T-helper 17 cell (primary cell): Measurements from ENCODE around the gene FUT8. TPM values are rescaled to one million over a fixed set of nuclear protein-coding genes. Genes with fewer than 3 reads are reported as not detected.

Source experiments
- ATAC-seq: fragments of 150-1000 bp; cut with Tn5 transposase; 2 replicates; pipeline ENCODE4 v1.10.0; 2021; ENCODE audit warnings: mild to moderate bottlenecking, moderate library complexity
- DNase-seq, 3 donors: peaks; one replicate each; pipeline versions ENCODE4 v3.0.0 to v3.0.0-alpha.2; 2020 to 2021
- H3K9me3 ChIP-seq: one replicate; pipeline ENCODE4 v1.7.0; 2013; ENCODE audit warnings: low read length, mild to moderate bottlenecking; ENCODE audit not compliant: control insufficient read depth, poor library complexity, severe bottlenecking
- H3K27ac Mint-ChIP-seq: one replicate; pipeline ENCODE4 v1.8.0; 2022; ENCODE audit warnings: mild to moderate bottlenecking, moderate library complexity, mixed read lengths
- H3K27me3 Mint-ChIP-seq: one replicate; pipeline ENCODE4 v1.8.0; 2022; ENCODE audit warnings: mixed read lengths
- H3K36me3 Mint-ChIP-seq: one replicate; pipeline ENCODE4 v1.8.0; 2022; ENCODE audit warnings: low read depth, mixed read lengths
- H3K4me1 Mint-ChIP-seq: one replicate; pipeline ENCODE4 v1.8.0; 2022; ENCODE audit warnings: mild to moderate bottlenecking, mixed read lengths
- H3K4me3 Mint-ChIP-seq: one replicate; pipeline ENCODE4 v1.8.0; 2022; ENCODE audit warnings: mild to moderate bottlenecking, moderate library complexity, mixed read lengths
- total RNA-seq, 4 donors: library from RNA in 2 of 4; stranded (reverse) in 2 of 4; gene quantifications; one replicate each; pipeline ENCODE4 v1.2.3 and lab custom pipeline; 2022 to 2026

Gene FUT8
- total RNA-seq, 2 donors from 2014 or later: 45.5 to 51.3 TPM

DNA sequence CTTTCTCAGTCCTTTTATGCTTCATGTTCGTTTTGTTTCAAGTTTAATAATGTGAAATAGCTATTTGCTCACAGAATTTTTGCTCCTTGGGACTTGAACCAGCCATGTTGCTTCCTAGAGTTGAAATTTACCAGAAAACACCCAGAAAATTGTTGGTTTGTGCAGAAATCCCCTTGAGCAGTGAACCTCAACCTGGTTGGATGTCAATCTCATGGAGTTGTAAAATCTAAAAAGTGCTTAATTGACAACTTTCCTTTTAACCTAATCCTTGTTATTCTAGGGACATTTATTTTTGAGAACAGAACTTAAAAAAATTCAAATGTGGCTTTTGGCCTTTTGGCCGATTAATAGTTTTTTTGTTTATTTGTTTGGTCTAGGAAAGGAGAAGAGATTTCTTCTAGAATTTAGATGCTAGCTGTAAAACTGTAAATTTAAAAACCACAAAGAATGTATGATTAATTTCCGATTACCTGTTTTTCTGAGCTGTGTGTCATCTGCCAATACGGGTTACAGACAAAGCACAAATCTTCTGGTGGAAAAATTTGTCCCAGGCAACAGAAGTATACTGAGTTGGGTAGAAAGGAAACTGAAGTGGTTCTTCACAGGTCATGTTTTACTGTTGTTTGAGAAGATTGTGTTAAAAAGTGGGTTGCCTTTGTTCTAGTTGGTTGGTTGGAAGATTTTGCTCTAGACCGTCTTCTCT lies 154.4 kb downstream of the FUT8 start:
- DNase-seq (no peak), ATAC-seq (peak; percentile 60)
- Mint-ChIP-seq H3K27ac (peak overlapping the region; percentile 61), H3K4me1 (peaks cover 20% of the 10 kb centered on the region), H3K36me3 (peaks cover 5% of the 10 kb centered on the region), H3K4me3 (no peak overlapping the region), H3K27me3 (no peaks in the 10 kb centered on the region)
- H3K9me3 ChIP-seq: no peaks in the 10 kb centered on the region

DNA sequence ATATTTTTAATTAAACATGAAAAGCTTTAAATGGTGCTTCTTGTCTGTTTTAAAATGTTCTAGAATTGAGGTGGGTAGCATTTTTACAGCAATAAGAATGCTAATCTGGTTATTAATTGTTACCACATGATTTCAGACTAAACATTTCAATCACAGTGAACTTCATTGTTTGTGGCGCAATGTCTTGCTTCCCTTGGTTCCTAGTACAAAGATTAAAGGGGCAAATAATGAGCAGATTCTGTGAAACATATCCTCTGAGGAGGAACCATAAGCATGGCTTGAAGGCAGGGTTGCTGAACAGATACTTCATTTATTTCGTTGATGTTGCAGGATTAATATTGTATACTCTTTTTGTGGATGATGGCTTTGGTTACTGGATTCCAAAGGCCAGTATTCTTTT lies 162.1 kb downstream of the FUT8 start:
- DNase-seq (no peak), ATAC-seq (no peak)
- Mint-ChIP-seq H3K27ac (no peak overlapping the region), H3K36me3 (no peaks in the 10 kb centered on the region), H3K4me1 (peaks cover 18% of the 10 kb centered on the region), H3K27me3 (no peaks in the 10 kb centered on the region), H3K4me3 (no peak overlapping the region)
- H3K9me3 ChIP-seq: no peaks in the 10 kb centered on the region

DNA sequence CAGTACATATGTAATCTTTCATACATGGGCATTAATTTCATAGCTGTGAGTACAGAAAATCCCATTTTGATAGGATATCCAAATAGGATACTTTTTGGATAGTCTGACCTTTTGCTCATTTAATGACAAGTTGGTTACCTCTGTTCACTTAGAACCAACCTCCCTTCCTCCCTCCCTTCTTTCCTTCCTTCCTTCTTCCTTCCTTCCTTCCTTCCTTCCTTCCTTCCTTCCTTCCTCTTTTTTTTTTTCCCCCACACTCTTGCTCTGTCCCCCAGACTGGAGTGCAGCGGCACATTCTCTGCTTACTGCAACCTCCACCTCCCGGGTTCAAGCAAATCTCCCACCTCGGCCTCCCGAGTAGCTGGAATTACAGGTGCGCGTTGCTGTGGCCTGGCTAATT lies 162.9 kb downstream of the FUT8 start:
- DNase-seq (no peak), ATAC-seq (no peak)
- H3K9me3 ChIP-seq: no peaks in the 10 kb centered on the region
- Mint-ChIP-seq H3K36me3 (no peaks in the 10 kb centered on the region), H3K4me1 (peaks cover 17% of the 10 kb centered on the region), H3K4me3 (no peak overlapping the region), H3K27ac (no peak overlapping the region), H3K27me3 (no peaks in the 10 kb centered on the region)

- no peak overlapping the region for H3K4me3 Mint-ChIP-seq
- ATAC-seq (no peak), DNase-seq (no peak)
- H3K27ac Mint-ChIP-seq: no peak overlapping the region
- H3K4me1 Mint-ChIP-seq: peaks cover 4% of the 10 kb centered on the region
- no peaks in the 10 kb centered on the region for H3K36me3 Mint-ChIP-seq
- no peaks in the 10 kb centered on the region for H3K27me3 Mint-ChIP-seq
- H3K9me3 ChIP-seq: no peaks in the 10 kb centered on the region
These were observed 168.4 kb downstream of the FUT8 start for GRCh38 chr14:65580973-65581372.

GRCh38 chr14:65581378-65581777 lies 168.8 kb downstream of the FUT8 start:
- H3K36me3 Mint-ChIP-seq: no peaks in the 10 kb centered on the region
- H3K27ac Mint-ChIP-seq: no peak overlapping the region
- ATAC-seq (no peak), DNase-seq (no peak)
- H3K9me3 ChIP-seq: no peaks in the 10 kb centered on the region
- H3K4me3 Mint-ChIP-seq: no peak overlapping the region
- H3K4me1 Mint-ChIP-seq: peaks cover 4% of the 10 kb centered on the region
- no peaks in the 10 kb centered on the region for H3K27me3 Mint-ChIP-seq

GRCh38 chr14:65581799-65582198 lies 169.3 kb downstream of the FUT8 start:
- DNase-seq: no peak
- Mint-ChIP-seq H3K4me1 (peaks cover 4% of the 10 kb centered on the region), H3K27ac (no peak overlapping the region), H3K4me3 (no peak overlapping the region), H3K27me3 (no peaks in the 10 kb centered on the region), H3K36me3 (no peaks in the 10 kb centered on the region)
- ATAC-seq: no peak
- no peaks in the 10 kb centered on the region for H3K9me3 ChIP-seq

DNA sequence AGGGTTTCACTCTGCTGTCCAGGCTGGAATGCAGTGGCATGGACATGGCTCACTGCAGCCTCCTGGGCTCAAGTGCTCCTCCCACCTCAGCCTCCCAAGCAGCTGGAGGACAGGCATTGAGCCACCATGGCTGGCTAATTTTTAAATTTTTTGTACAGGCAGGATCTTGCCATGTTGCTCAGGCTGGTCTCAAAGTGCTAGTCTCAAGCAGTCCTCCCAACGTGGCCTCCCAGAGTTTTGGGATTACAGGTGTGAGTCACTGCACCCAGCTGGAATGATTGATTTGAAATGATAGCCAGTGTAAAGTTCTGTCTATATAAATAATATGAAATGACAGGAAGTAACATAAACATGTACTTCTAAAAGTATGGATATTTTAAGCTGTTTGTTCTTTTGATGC lies 172.7 kb downstream of the FUT8 start:
- Mint-ChIP-seq H3K4me3 (no peak overlapping the region), H3K27me3 (no peaks in the 10 kb centered on the region), H3K27ac (no peak overlapping the region), H3K36me3 (peaks cover 2% of the 10 kb centered on the region), H3K4me1 (peaks cover 7% of the 10 kb centered on the region)
- no peak for ATAC-seq
- DNase-seq: no peak
- no peaks in the 10 kb centered on the region for H3K9me3 ChIP-seq

- DNase-seq (no peak), ATAC-seq (no peak)
- no peaks in the 10 kb centered on the region for H3K9me3 ChIP-seq
- Mint-ChIP-seq H3K4me1 (peaks cover 5% of the 10 kb centered on the region), H3K36me3 (peaks cover 2% of the 10 kb centered on the region), H3K27me3 (no peaks in the 10 kb centered on the region), H3K27ac (no peak overlapping the region), H3K4me3 (no peak overlapping the region)
These were observed 176.1 kb downstream of the FUT8 start for GRCh38 chr14:65588426-65589140.

DNA sequence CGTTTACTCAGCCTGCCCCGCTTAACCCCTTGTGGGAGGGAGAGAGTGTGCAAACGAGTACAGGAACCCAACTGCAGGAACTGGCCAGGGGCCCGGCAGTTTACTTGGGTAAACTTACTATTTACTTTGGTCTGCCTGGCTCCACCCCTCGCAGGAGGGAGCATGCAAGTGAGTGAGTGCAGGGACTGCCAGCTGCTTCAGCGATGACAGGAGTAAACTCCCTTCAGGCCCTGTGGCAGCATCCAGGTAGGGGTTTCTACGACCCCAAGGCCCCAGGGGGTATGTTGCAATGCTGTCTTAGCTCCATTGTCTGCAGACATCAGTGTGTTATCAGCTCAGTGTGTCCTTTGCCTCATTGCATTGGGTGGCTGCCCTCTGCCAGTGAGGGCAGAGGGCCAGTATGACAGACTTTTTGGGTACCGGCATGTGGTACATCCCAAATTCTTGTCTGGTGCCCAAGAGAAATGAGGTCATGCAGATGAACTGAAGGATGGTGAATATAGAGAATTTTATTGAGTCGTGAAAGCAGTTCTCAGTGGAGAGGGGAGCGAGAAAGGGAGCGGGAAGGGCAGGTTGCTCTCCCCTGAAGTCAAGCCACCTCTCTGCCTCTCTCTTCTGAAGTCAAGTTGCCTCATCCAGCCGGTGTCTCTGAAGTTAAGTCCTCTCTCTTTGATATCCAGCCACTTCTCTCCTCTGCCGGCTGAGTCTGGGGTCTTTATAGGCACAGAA lies 181.8 kb downstream of the FUT8 start:
- no peak overlapping the region for H3K27ac Mint-ChIP-seq
- no peak for ATAC-seq
- no peak for DNase-seq
- no peaks in the 10 kb centered on the region for H3K9me3 ChIP-seq
- no peak overlapping the region for H3K4me3 Mint-ChIP-seq
- H3K4me1 Mint-ChIP-seq: peaks cover 2% of the 10 kb centered on the region
- no peaks in the 10 kb centered on the region for H3K36me3 Mint-ChIP-seq
- no peaks in the 10 kb centered on the region for H3K27me3 Mint-ChIP-seq

DNA sequence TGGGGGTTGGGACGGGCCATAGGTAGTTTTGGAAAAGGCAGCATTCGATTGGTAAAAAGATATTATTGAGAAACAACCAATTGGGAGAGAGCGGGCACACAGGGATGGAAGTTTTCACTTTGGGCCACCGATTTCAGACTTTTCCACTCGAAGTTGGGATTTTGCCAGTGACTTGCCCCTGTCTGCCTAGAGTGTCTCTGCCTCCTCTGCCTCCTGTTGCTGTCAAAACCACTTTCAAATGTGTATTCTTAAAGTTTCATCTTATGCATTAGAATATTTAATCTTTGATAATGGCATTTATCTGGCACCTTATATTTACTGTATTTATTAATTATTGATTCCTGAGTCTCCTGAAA lies 182.3 kb downstream of the FUT8 start:
- Mint-ChIP-seq H3K4me3 (no peak overlapping the region), H3K27me3 (no peaks in the 10 kb centered on the region), H3K4me1 (peaks cover 2% of the 10 kb centered on the region), H3K36me3 (no peaks in the 10 kb centered on the region), H3K27ac (no peak overlapping the region)
- DNase-seq (no peak), ATAC-seq (no peak)
- H3K9me3 ChIP-seq: no peaks in the 10 kb centered on the region

GRCh38 chr14:65599375-65599774 lies 186.8 kb downstream of the FUT8 start:
- Mint-ChIP-seq H3K27ac (peak overlapping the region; percentile 41), H3K4me1 (peaks cover 2% of the 10 kb centered on the region), H3K36me3 (no peaks in the 10 kb centered on the region), H3K4me3 (no peak overlapping the region), H3K27me3 (no peaks in the 10 kb centered on the region)
- H3K9me3 ChIP-seq: no peaks in the 10 kb centered on the region
- DNase-seq: no peak
- ATAC-seq: no peak

- no peak overlapping the region for H3K27ac Mint-ChIP-seq
- H3K36me3 Mint-ChIP-seq: no peaks in the 10 kb centered on the region
These were observed 188.2 kb downstream of the FUT8 start for GRCh38 chr14:65600742-65601141.

GRCh38 chr14:65604535-65604934 lies 192.0 kb downstream of the FUT8 start:
- DNase-seq: no peak
- Mint-ChIP-seq H3K4me1 (peaks cover 3% of the 10 kb centered on the region), H3K36me3 (no peaks in the 10 kb centered on the region), H3K27ac (no peak overlapping the region), H3K4me3 (no peak overlapping the region), H3K27me3 (no peaks in the 10 kb centered on the region)
- ATAC-seq: no peak
- H3K9me3 ChIP-seq: no peaks in the 10 kb centered on the region

More at GRCh38 chr14:65600742-65601141, 188.2 kb downstream of the FUT8 start:
- Mint-ChIP-seq H3K4me3 (no peak overlapping the region), H3K4me1 (peaks cover 4% of the 10 kb centered on the region), H3K27me3 (no peaks in the 10 kb centered on the region)
- ATAC-seq (no peak), DNase-seq (no peak)
- H3K9me3 ChIP-seq: no peaks in the 10 kb centered on the region
